Measurements from ENCODE around the gene WNK2.

WNK2 gene

GRCh38 chr9:93218671-93219420, 34.9 kb downstream of the WNK2 start:
- no peak for DNase-seq (ENCODE audit: low spot score)

- DNase-seq (ENCODE audit: low spot score) = no peak
Measured at GRCh38 chr9:93219692-93220091, 35.8 kb downstream of the WNK2 start.

- no peak for DNase-seq (ENCODE audit: low spot score)
Measured at GRCh38 chr9:93220627-93221026, 36.7 kb downstream of the WNK2 start.

GRCh38 chr9:93221044-93221443, 37.1 kb downstream of the WNK2 start:
- DNase-seq (ENCODE audit: low spot score) = no peak

- DNase-seq (ENCODE audit: low spot score) = no peak
Measured at GRCh38 chr9:93222890-93223259, 38.9 kb downstream of the WNK2 start.

GRCh38 chr9:93223260-93224180, 39.6 kb downstream of the WNK2 start:
- DNase-seq (ENCODE audit: low spot score) = no peak

- DNase-seq (ENCODE audit: low spot score) = no peak
Measured at GRCh38 chr9:93224591-93224990, 40.7 kb downstream of the WNK2 start.

GRCh38 chr9:93225417-93225816, 41.5 kb downstream of the WNK2 start:
- DNase-seq (ENCODE audit: low spot score) = no peak

- DNase-seq (ENCODE audit: low spot score) = no peak
Measured at GRCh38 chr9:93225892-93226291, 42.0 kb downstream of the WNK2 start.

- DNase-seq (ENCODE audit: low spot score) = no peak
Measured at GRCh38 chr9:93226819-93227218, 42.9 kb downstream of the WNK2 start.

GRCh38 chr9:93228030-93228429, 44.1 kb downstream of the WNK2 start:
- no peak for DNase-seq (ENCODE audit: low spot score)

- no peak for DNase-seq (ENCODE audit: low spot score)
Measured at GRCh38 chr9:93228453-93228852, 44.5 kb downstream of the WNK2 start.

- no peak for DNase-seq (ENCODE audit: low spot score)
Measured at GRCh38 chr9:93229636-93230035, 45.7 kb downstream of the WNK2 start.

- no peak for DNase-seq (ENCODE audit: low spot score)
Measured at GRCh38 chr9:93230185-93230584, 46.2 kb downstream of the WNK2 start.

GRCh38 chr9:93230601-93231000, 46.7 kb downstream of the WNK2 start:
- DNase-seq (ENCODE audit: low spot score) = no peak

GRCh38 chr9:93231121-93231694, 47.3 kb downstream of the WNK2 start:
- no peak for DNase-seq (ENCODE audit: low spot score)

- no peak for DNase-seq (ENCODE audit: low spot score)
Measured at GRCh38 chr9:93231716-93232115, 47.8 kb downstream of the WNK2 start.

- no peak for DNase-seq (ENCODE audit: low spot score)
Measured at GRCh38 chr9:93232388-93232960, 48.5 kb downstream of the WNK2 start.

GRCh38 chr9:93233033-93233432, 49.1 kb downstream of the WNK2 start:
- DNase-seq (ENCODE audit: low spot score) = no peak

- no peak for DNase-seq (ENCODE audit: low spot score)
Measured at GRCh38 chr9:93234600-93234999, 50.7 kb downstream of the WNK2 start.

GRCh38 chr9:93235300-93235960, 51.5 kb downstream of the WNK2 start:
- DNase-seq (ENCODE audit: low spot score) = no peak

Data from HuH-7 (cell line).